Measurements from ENCODE around the gene ADGRG7. TPM values are rescaled to one million over a fixed set of nuclear protein-coding genes. Genes with fewer than 3 reads are reported as not detected.

Gene ADGRG7
- total RNA-seq, 2 donors from 2014 or later, result not detected

- Histone ChIP-seq H3K36me3 (no peaks in the 10 kb centered on the region), H3K9me3 (no peaks in the 10 kb centered on the region), H3K4me1 (ENCODE audit: control insufficient read depth in 1 of 2, low read depth in 2 of 2) (no peaks in the 10 kb centered on the region), H3K27me3 (replicated peaks; ENCODE audit: insufficient read depth) (no peaks in the 10 kb centered on the region), H3K27ac (no peak overlapping the region), H3K4me3 (no peak overlapping the region)
- no peak for TF ChIP-seq CTCF (IDR thresholded peaks at IDR 0.05)
- no peak for DNase-seq (ENCODE audit: low spot score)
- no peak for ATAC-seq (ENCODE audit: insufficient number of reproducible peaks, low FRiP score, low read depth)
These were observed 92.9 kb downstream of the ADGRG7 start for GRCh38 chr3:100702082-100702979.

- no peak for TF ChIP-seq CTCF (IDR thresholded peaks at IDR 0.05)
These were observed 93.6 kb downstream of the ADGRG7 start for GRCh38 chr3:100702980-100703345.

GRCh38 chr3:100703865-100704264, 94.5 kb downstream of the ADGRG7 start:
- no peaks in the 10 kb centered on the region for H3K9me3 ChIP-seq
- no peak overlapping the region for H3K27ac ChIP-seq
- no peak for TF ChIP-seq CTCF (IDR thresholded peaks at IDR 0.05)
- H3K27me3 ChIP-seq (replicated peaks; ENCODE audit: insufficient read depth), result no peaks in the 10 kb centered on the region
- DNase-seq (ENCODE audit: low spot score) (no peak), ATAC-seq (ENCODE audit: insufficient number of reproducible peaks, low FRiP score, low read depth) (no peak)
- no peak overlapping the region for H3K4me3 ChIP-seq
- H3K4me1 ChIP-seq (ENCODE audit: control insufficient read depth in 1 of 2, low read depth in 2 of 2), result peaks cover 0 to 4% of the 10 kb centered on the region in 2 donors
- H3K36me3 ChIP-seq, result no peaks in the 10 kb centered on the region

More at GRCh38 chr3:100702980-100703345, 93.6 kb downstream of the ADGRG7 start:
- no peak for DNase-seq (ENCODE audit: low spot score)
- H3K27ac ChIP-seq, result no peak overlapping the region
- no peaks in the 10 kb centered on the region for H3K4me1 ChIP-seq (ENCODE audit: control insufficient read depth in 1 of 2, low read depth in 2 of 2)
- H3K27me3 ChIP-seq (replicated peaks; ENCODE audit: insufficient read depth), result no peaks in the 10 kb centered on the region
- H3K36me3 ChIP-seq, result no peaks in the 10 kb centered on the region
- no peaks in the 10 kb centered on the region for H3K9me3 ChIP-seq
- H3K4me3 ChIP-seq, result no peak overlapping the region
- ATAC-seq (ENCODE audit: insufficient number of reproducible peaks, low FRiP score, low read depth), result no peak

GRCh38 chr3:100706365-100706764, 97.0 kb downstream of the ADGRG7 start:
- DNase-seq (ENCODE audit: low spot score) (no peak), ATAC-seq (ENCODE audit: insufficient number of reproducible peaks, low FRiP score, low read depth) (no peak)
- Histone ChIP-seq H3K9me3 (no peaks in the 10 kb centered on the region), H3K27me3 (replicated peaks; ENCODE audit: insufficient read depth) (no peaks in the 10 kb centered on the region), H3K36me3 (no peaks in the 10 kb centered on the region), H3K4me1 (ENCODE audit: control insufficient read depth in 1 of 2, low read depth in 2 of 2) (peaks cover 5 to 12% of the 10 kb centered on the region in 2 donors), H3K4me3 (no peak overlapping the region), H3K27ac (no peak overlapping the region)
- TF ChIP-seq CTCF (IDR thresholded peaks at IDR 0.05), result no peak

- H3K4me1 ChIP-seq (ENCODE audit: control insufficient read depth in 1 of 2, low read depth in 2 of 2), result peaks cover 15 to 30% of the 10 kb centered on the region in 2 donors
- no peaks in the 10 kb centered on the region for H3K27me3 ChIP-seq (replicated peaks; ENCODE audit: insufficient read depth)
- H3K4me3 ChIP-seq, result peak overlapping the region; percentile 91
- peak overlapping the region; percentile 90 to 94 for H3K27ac ChIP-seq
- no peaks in the 10 kb centered on the region for H3K9me3 ChIP-seq
- H3K36me3 ChIP-seq, result no peaks in the 10 kb centered on the region
- ATAC-seq (ENCODE audit: insufficient number of reproducible peaks, low FRiP score, low read depth) (no peak), DNase-seq (ENCODE audit: low spot score) (no peak)
- no peak for TF ChIP-seq CTCF (IDR thresholded peaks at IDR 0.05)
These were observed 99.2 kb downstream of the ADGRG7 start for GRCh38 chr3:100708644-100708988.

Data from thoracic aorta (tissue), 2 donors.